ENCODE results near the gene CACNA1C.

Gene CACNA1C

DNA sequence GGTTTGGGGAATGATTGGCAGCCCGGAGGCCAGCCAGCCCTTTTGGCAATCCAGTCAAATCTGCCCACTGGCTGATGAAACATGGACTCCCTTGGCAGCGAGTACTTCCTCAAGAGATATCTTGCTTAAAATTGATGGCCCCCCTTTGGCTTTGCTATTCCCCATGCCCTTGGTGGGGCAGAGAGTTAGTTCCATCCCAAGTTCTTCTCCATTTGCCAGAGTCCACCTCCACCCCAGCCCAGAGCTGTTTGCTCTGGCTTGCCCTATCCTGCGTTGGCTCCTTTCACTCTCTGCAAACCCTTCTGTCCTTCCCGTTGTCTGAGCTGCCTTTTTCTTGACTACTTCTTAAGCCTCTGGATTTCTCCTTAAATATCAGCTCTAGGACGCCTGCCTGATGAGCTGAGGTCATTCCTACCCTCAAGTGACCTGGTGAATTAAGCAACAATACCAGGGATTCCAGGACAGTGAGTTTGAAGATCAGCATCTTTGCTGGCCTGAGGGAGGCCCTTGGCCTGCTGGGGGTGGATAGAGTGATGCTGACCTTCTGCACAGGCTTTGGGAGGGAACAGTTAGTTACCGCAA, 212.0 kb downstream of the CACNA1C start:
- DNase-seq, result no peak

DNA sequence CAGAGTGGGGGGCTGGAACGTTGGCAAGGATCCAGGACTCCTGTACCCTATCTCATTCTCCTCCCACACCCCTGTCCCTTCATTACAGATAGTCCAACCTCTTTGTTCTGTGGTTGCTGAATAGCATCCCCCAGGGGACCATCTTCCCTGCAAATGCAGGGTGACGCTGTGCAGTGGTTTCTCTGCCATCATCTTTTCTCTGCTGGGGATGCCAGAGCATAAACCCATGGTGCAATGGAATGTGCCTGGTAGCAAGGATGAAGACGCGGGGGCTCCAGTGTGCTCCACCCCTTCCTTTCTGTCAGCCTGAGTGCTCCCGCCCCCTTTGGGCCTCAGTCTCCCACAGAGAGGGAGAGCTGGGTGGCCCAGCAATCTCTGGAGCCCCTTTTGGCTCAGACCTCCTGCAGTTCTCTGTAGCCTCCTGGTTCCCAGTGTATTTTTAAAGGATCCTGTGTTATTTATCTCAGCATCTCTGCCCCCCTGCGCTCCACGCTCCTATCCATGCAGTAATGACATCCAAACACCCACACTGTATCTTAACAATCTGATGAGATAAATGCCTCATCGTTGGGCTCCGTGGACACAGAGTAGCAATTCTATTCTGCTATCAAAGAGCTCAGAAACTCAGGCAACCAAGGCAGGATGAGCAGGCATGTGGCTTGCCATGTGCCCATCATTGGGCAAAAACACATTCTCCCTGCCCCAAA, 212.8 kb downstream of the CACNA1C start:
- no peak for DNase-seq

DNA sequence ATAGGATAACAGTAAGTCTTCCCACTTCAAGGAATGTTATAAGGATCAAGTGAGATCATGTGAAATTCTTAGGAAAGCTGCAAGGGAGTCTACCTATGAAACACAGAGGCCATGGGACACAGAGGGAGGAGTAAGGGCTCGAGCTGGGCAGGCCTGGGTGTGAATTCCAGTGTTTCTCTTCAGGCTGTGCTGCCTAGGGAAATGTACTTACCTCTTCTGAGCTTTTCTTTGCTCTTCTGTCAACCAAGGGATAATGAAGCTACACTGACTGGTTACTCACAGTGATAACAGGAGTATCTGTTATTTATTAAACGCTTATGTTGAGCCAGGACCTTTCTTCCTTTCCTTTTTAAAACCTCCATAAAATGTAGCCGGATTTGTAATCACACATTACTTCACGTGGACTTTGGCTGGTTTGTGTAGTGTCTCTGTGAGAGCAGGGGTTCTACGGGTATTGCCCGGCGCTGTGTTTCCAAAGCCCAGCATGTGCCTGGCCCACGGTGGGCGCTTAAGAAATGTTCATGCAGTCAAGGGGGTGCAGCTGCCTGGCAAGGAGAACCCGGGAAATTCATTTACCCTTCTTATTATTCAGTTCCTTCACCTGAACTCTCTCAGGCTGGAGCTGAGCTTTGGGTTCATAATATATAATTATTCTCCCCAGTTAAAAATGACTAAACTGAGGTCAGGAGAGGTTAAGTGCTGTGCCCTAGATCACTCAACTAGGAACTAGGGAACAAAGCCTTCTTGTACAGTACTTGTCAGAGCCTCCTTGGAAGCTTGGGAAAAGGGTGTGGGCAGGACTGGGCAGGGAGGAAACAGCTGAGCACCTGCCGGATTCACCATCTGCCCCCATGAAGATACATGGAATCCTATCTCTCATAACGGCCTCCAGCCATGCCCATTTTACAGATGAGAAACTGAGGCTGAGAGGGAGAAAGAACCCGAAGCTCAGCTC, 214.2 kb downstream of the CACNA1C start:
- no peak for DNase-seq

DNA sequence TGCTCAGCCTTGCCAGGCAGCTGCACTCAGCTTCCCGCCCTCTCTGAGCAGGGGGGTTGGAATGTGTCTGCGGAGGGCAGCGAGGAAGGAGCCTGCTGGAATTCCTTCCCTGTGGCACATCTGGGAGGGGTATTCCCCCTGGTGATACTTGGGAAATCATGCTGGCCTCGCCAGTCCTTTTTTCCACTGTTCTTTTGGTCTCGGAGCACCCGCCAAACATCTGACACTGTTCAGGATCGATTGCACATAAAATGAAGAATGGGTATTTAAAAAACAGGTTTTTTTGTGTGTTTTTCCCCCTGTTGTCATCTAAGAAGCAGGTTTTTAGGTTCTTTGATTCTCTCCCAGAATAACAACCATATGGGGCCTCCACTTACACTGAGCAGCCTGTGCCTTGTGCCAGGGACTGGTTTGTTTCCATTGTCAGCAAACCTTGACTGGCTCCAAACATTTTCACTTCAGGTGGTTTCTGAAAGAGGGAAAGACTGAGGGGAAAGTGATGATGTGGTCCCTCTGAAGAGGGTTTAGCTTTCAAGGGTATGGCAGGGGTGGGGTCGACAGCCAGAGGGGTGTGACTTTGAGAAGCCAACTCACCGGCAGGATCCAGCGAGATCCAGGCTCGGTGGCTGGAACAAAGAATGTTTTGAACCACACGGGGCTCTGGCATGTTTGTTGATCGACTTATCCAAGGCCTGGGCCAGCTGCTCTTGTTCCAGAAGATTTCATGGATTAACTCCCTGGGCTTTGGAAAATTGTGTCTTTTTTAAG, 215.1 kb downstream of the CACNA1C start:
- DNase-seq, result no peak

DNA sequence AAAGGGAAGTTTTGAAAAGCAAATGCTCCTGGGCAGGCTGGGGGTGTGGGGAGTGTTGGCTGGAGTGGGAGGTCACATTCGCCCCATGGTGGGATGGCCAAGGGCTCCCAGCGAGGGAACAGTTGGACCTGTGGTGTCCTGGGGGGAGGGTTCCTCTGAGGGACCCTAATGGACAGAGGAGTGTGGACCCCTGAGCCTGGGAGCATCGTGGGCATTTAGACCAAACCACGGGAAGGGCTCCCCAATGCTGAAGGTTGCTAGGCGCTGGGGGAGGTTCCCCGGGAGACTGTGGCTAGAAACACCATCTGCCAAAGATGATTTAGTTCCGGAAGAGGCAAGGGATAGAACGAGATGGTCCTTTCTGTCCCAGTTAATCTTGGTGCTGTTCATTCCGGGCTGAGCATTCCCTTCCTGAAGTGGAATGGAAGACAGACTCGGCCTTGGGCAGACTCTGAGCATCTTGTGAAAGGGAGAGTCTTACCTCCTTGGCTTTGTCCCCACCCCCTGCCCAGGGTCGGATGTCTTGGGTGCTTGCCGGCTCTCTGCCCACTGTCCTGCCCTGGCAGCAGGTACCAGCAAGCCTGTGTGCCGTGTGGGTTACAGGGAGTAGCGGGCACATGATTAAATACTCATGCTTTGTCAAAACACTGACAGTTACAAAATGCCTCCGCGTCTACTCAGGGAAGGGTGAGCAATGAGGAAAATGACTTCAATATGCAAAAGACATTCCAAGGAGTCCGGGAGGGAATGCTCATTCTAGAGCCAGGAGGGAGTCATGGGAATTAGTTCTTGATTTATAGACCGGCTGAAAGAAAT, 215.9 kb downstream of the CACNA1C start:
- DNase-seq, result no peak

DNA sequence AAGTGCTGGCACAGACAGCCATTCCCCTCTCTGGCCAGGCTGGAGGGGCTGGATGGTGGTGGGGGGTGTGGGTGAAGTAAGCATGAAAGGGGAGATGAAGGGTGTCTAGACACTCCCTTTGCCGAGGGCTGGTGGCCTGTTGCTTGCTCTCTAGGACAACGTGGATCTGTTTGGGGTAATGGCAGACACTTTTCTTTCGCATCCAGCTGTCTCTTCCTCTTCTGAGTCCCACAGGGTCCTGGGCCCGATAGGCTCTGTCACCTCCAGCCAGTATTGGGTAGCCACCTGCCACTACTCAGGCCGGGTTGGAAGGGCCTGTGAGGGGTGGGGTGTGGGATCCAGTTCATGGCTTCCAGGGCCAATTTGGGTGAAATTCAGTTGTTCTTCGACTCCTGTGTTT, 218.1 kb downstream of the CACNA1C start:
- DNase-seq, result no peak

DNA sequence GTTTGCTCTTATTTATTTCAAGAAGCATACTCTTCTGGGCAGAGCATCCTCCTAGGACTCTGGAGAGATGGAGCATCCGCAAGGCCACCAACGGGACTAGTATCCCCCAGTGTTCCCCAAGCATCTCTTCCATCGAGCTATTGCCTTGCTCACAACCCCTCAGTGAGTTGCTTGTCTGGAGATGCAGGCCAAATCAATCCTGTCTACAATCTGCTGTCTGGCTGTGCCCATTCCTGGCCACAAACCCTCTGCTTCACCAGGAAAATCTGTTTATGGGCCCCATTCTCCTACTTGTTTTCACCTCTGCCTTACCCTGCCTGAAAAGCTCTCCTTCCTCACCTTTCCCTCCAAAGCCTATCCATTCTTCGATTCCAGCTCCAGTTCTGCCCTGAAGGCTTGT, 219.2 kb downstream of the CACNA1C start:
- no peak for DNase-seq

DNA sequence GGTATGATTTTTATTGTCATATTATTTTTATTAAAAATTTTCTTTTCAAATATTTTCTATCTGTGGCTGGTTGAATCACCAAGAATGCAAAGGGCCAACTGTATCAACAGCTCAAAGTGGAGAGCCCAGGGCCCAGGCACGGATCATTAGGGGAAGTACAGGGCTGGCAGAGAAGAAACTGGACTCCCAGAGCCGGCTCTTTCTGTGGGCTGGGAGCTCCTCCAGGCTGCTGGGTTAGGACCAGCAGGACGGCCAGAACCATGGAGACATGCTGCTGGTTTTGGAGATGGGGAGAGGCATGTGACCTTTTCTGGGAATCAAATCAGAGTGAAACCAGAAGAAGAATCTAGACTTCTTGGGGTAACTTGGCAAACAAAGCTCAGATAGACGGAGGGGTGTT, 220.5 kb downstream of the CACNA1C start:
- DNase-seq, result peak; percentile 19 to 34

DNA sequence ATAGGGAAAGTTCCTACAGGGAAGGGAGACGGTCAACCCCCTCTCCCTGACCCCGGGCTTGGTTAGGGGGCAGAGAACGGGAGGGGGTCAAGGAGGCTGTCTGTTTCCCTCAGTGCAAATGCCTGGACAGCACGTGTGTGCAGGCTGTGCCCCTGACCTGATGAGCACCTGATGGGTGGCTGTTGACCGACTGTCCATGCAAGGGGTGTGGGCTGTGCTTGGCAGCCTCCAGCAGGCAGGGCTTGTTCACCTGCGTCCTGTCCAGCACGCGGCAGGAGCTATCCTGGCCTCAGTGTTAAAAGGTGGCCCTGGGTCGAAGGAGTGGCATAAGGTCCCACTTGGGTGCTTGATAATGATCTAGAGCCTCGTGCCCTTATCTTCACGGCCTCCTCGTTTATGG, 221.0 kb downstream of the CACNA1C start:
- DNase-seq, result no peak

DNA sequence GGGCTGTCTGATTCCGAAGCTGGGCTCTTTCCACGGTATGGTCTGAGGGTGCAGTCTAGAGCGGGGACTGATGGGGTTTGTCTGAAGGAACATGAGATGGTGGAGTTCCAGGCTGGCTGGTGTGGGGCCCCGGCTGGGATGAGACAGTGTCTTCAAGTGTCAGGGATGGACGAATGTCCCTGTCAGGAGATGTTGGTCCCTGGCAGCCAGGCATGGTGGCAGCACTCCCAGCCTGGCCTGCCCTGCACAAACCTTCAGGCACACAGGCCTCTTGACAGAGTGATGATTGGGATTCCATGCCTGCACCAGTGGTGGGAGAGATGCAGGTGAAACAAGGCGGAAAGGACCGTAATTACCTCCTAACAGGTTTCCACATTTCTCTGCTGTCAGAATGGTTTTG, 221.9 kb downstream of the CACNA1C start:
- DNase-seq, result no peak

DNA sequence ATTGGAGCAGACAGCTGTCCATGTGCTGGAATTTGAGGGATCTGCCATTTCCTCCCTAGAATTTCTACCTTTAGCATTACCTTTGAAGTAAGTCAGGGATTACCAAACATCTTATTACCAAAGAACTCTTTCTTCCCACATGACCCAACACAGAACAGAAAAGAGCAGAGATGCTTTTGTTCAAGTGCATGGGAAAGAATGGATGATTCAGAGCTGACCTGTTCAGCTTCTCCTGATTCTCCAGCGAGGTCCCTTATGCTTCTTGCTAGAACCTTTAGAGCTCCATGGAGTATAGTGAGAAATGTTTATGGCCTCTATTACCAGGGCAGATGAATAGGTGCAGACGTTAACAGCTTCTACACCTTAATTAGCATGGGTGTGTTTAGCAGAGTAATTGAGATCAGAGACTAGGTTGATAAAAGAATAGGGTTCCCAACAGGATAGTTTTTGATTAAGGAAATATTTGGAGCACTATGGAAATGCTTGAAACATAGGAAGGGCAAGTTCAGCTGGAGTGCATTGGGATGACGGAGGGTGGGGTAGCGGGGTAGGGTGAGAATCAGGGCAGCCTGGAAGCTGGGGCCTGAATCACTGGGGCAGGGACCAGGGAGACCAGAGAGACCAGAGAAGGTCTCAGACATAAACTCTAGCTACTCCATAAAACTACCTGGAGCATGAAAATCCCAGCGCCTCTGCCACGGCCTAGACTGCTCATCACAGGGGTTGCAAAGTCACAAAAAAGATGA, 223.7 kb downstream of the CACNA1C start:
- DNase-seq, result no peak

DNA sequence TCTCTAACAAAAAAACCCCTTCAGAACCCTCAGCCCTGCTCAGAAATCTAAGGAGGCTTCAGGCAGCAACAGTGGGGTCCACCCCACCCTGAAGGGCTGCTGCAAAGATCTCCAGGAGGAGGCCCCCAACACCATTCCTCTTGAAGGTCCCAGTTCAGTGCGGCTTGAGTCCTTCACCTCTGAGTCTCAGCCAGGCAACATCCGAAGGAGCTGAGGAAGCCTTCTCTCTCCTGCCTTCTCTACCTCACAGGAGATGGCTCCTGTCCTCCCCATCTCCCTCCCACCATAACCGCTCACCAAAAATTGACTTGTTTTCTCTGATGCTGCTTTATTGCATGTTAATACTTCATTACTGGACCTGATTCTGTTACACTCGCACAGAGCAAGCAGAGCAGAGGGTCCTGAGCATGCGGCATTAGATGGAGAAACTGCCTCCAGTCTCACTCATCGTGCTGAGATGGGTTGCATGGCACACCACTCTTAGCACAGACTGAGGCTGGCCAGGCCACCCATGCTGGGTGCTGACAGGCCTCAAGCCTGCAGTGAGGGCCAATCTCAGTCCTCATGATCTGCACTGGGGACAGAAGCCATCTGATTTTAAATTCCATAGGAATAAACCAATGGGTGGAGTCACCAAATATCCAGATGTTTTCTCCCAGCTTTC, 224.8 kb downstream of the CACNA1C start:
- DNase-seq, result no peak

DNA sequence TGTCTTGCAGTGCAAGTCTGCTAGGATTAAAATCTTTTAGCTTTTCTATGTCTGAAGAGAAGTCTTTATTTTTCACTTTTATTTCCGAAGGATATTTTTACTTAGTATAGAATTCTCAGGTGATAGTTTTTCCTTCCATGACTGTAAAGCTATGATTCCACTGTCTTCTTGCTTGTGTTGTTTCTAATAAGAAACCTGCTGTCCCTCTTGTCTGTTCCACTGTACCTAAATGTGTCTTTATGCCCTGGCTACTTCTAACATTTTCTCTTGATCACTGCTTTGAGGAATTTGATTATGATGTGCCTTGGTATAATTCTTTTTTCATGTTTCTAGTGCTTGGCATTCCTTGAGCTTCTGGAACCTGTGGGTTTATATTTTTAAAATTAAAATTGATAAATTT, 228.7 kb downstream of the CACNA1C start:
- DNase-seq, result no peak

DNA sequence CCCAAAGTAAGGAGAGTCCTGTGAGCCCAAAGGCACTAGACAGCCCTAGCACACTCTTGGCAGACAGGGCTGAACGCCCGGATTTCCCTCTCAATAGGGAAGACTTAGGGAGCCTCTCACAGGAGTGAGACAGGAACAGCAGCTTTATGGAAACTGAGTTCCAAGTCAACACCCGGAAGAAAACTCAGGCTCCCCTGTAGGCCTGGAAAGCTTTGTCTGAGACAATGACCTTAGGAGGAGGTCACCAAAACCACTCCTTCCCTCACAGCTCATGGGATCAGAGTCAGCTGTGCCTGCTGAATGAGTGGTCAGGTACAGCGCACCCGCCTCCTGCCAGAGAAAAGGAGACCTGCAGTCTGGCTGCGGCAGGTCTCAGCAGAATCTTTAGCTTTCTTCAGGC, 229.5 kb downstream of the CACNA1C start:
- peak in 1 of 2 experiments; percentile 43 for DNase-seq

DNA sequence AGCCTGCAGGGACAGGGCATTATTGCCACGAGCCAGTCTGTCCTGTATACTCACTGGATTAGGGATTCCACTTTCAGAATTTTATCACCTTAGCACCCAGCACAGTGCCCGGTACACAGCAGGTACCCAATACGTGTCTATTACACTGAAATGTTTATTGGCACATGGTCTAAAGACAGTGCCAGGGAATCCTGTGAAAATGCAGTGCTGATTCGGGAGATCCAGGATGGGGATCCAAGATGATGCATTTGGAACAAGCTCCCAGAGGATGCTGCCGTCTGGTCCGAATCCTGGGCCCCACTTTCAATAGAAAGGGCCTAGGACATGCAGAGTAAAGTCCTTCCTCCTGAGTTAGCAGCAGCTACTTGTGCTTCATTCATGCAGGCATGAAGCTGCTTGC, 230.7 kb downstream of the CACNA1C start:
- DNase-seq, result no peak

DNA sequence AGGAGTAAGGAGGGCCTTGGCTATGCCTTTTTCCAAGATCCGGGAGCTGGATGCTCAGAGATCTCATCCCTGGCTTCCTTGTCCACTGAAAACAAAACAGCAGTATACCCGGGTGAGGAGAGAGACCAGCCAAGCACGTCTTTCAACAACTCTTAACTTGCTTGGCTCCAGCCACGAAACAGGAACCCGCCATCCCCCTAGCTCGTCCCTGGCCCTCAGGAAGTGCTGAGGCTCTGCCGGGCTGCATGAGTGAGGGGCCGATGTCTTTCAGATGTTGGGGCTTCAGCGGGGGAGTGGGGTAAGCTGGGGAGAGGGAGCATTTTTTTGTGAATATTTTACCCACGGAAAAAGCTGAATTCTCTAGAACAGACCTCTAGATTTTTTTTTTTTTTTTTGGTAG, 231.1 kb downstream of the CACNA1C start:
- DNase-seq, result no peak

DNA sequence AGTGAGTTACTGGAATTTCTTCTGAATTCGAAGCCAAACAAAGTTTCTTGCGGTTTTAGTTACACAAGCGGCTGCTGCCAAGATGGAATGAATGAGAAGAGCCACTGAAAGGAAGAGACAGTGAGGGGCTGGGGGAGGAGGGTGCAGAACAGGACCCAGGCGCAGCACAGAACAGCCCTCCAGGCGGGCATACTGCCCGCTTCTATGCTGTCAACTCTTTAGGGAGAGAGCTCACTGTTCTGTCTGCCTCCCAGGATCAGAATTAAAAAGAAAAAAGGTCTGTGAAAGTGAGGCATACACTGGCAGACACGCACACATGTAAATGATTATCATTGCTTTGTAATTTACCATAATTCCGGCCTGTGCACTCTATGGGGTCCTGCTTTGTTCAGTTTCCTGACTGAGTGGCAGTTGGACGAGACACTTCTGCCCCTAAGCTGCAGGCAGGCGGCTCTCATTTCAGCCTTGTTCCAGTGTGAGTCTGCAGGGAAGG, 231.6 kb downstream of the CACNA1C start:
- DNase-seq, result no peak

DNA sequence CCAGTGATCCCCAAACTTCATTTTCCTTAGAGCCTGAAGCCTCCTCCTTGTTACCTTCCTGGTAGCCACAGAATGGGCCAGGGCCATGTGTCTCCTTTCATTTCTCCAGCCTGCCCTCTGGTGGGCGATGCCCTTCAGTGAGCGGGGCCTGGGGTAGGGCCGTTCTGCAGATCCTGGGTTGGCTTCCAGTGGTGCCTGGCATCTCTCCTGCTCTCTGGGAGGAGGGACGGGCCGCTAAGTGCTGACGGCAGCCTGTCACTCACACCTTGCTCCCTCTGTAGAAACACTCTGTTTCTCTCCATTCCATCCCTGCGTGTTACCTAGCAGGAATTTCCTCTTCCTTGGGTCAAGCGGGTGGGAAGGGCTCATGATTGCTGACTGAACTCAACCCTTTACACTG, 232.1 kb downstream of the CACNA1C start:
- peak; percentile 80 to 94 for DNase-seq

DNA sequence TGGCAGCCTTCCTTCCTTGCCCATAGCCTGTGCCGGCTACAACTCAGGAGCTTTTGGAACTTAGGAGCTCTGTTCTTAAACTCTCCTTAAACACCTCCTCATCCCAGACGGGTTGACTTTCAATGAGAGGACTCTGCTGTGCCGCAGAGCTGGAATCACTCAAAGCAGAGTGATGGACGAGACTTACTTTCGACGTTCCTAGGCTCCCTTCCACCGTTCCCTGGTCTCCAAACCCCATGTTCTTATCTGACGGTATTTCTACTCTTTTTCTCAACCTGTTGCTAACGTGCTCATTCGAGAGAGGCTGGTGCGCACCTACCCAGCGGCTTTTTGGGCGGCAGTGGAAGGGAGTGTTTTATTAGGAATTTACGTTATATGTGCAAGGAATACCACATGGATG, 232.7 kb downstream of the CACNA1C start:
- DNase-seq, result no peak

DNA sequence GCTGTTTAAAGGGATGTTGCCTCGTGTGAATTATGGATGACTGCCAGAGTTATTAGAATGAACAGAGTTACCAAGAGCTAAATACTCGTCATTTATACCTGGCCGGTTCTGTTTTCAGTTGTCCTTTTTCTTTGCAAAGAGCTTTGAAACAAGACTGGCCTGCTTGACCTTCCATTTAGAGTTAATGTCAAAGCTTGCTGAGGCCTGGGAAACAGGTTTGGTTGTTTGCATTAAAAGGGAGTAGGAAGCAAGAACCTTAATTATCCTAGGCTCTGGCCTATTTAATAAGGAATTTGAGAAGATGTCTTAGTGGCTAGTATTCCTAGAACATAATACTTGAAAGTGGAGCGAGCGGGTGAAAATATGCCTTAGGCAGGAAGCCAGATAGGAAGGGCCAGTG, 233.3 kb downstream of the CACNA1C start:
- DNase-seq, result no peak

All from NCI-H526 (cell line).